ENCODE measurements around the gene SPATA13.

- TF ChIP-seq CTCF (conservative IDR thresholded peaks at IDR 0.05; ENCODE audit: low read depth, low read length) (no peak), EZH2 (IDR thresholded peaks at IDR 0.05; ENCODE audit: low read length, unreplicated experiment) (no peak), EZH2phosphoT487 (IDR thresholded peaks at IDR 0.05; ENCODE audit: borderline replicate concordance, low read length) (no peak)
These were observed 113.4 kb downstream of the SPATA13 start for GRCh38 chr13:24273926-24274325.

All from PC-3 (cell line).